Measurements from ENCODE around the gene ACSF3.
"Not testable (repeated sequence)": the region's sequence is repeated elsewhere in the genome, so short reads cannot be mapped to it uniquely, and the experiment has no call there.

The ACSF3 gene

GRCh38 chr16:89056592-89056991 is 37.1 kb upstream of the ACSF3 start:
- DNase-seq, result no peak

GRCh38 chr16:89057738-89058137 is 35.9 kb upstream of the ACSF3 start:
- DNase-seq, result no peak

DNA sequence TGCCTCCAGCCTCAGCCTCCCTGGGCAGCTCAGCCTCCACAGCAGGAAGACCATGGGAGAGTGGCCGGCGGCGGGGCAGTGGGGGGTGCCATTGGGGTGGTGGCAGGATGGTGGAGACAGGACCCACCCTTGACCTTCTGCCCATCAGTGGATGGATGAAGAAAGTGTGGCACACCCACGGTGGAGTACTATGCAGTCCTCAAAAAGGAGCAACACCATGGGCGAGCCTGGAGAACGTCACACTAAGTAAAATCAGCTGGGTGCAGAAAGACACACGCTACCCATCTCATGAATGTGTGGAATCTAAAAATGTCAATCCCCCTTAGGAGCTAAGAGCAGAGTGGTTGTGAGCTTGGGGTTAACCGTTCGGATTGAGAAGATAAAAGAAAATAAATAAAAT is 34.8 kb upstream of the ACSF3 start:
- DNase-seq, result no peak

DNA sequence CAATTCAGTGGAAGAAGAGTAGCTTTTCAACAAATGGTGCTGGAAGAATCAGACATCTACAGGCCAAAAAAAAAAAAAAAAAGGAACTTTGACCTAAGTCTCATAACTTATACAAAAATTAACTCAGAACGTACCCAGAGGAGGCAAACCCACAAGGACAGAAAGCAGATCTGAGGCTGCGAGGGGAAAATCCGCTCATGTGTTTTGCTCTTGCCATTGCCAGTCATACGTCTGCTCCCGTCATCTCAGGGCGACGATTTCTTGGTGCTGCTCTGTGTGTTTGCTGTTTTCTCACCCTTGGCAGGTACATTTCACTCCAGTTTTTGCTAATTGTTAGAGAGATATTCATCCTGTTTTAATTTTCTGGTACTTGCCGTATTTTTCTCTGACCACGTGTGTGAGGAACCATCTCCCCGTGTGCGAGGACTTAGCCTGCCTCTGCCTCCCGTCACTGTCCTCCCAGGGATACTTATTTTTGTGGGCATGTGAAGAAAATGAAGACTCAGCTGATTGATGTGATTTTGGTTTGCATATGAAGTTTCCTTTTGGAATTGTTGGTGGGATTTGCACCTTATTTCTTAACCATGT is 33.4 kb upstream of the ACSF3 start:
- no peak for DNase-seq

DNA sequence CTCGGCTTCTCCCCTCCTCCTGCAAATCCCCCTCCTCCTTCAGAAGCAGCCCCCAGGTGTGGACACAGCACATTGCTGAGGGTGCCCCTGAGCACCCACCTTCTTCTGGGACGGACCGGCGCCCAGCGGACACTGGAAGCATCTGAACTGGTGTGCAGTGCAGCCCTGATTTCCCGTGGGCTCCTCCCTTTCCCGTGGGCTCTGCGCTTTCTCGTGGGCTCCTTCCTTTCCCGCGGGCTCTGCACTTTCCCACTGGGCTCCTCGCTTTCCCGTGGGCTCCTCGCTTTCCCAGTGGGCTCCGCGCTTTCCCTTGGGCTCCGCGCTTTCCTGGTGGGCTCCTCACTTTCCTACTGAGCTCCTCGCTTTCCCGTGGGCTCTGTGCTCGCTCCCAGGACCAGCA is 32.6 kb upstream of the ACSF3 start:
- DNase-seq, result no peak

- no peak for DNase-seq
These were observed 31.9 kb upstream of the ACSF3 start for GRCh38 chr16:89061590-89062380.

GRCh38 chr16:89062389-89063345 is 31.0 kb upstream of the ACSF3 start:
- DNase-seq, result no peak

- no peak for DNase-seq
These were observed 29.8 kb upstream of the ACSF3 start for GRCh38 chr16:89063768-89064320.

DNA sequence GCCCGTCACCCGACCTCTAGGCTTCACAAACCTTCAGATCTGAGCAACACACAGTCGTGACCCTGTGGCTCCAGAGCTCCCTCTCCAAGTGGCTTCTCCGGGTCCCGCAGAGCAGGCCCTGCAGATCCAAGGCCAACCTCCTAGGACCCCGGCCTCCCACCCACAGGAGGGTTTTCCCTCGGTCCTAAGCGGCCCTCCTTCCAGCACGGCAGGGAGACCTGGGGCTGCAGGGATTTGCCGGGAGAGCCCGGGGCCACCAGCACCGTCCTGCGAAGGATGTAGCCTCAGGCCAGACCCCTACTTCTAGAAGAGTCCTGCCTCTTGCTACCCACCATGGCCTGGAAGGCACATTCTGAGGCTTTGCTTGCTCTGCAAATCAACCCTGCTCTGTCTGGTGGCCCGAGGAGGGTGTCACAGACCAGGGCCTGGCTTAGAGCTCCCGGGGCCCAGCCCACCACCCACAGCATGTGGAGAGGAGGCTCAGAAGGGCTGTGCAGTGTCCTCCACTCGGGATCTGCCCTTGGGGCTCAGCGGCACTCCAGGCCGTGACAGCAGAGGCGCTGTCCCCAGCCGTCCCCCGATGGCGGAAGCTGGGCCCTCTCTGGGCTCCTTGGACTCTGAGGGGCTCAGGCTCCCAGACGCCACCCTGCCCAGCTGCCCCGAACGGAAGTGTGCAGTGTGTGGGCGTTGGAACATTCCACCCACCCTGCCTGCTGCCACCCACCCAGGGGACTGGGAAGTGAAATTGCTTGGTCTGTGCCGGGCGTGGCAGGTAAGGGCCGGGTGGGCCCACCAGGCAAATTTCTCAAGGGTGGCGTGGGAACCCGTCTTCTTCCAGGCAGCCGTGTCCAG is 28.8 kb upstream of the ACSF3 start:
- no peak for DNase-seq

DNA sequence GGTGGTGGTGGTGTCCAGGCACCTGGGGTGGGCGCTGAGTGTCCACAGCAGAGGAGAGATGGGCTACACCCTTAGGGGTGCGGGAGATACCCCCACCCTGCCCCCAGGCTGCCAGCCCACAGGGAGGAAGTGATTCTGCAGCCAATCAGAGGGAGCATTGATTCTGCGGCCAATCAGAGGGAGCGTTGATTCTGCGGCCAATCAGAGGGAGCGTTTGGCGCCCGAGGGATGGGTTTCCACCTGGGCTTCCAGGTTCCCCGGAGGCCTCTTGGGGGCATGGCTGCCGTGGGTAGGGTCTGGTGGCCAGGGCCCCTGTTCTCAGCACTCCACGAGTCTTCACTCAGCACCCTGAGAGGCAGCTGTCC is 28.2 kb upstream of the ACSF3 start:
- no peak for DNase-seq

DNA sequence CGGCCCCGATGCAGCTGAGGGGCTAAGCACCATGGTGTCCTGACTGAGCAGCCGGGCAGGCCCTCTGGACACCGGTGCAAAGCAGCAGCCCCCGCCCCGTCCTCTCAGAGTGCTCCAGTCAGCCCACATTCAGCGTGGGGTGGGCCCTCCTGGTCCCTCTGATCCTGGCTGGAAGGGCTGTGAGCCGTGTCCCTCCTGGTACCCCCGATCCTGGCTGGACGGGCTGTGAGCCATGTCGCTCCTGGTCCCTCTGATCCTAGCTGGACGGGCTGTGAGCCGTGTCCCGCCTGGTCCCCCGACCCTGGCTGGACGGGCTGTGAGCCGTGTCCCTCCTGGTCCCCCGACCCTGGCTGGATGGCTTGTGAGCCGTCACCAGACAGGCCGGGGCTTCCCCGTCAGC is 26.9 kb upstream of the ACSF3 start:
- no peak for DNase-seq

DNA sequence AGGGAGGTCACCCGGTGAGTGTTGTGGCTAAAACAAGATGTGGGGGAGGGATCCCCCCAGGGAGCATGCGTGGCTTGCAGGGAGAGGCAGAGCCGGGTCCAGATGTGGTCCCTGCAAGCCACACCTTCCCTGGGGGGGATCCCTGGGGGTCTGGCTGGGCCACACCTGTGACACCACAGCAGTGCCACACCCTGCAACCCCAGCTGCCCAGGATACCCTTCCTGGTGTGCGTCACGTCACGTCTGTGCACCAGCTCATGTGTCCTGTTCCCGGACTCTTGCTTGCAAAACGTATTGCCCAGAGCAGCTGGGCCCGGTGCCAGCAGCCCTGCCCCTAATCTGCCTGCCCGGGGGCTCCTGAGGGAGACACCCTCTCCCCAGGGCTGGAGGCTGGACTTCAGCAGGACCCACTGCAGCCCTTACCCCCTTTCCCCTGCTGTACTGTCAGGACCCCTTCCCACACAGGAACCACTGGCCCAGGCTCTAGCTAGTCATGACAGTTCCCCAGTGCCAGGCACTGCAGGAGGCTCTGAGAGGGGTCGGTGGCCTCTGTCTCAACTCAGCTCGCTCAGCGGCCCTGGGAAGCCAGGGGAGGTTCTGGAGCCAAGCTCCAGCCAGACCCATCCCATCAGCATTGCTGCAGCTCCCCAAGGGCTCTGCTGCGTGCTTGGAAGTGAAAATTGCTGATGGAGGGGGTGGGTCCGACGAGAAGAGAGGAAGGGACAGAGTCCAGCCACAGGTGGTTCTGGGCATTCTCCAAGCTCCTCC is 25.8 kb upstream of the ACSF3 start:
- DNase-seq, result no peak

DNA sequence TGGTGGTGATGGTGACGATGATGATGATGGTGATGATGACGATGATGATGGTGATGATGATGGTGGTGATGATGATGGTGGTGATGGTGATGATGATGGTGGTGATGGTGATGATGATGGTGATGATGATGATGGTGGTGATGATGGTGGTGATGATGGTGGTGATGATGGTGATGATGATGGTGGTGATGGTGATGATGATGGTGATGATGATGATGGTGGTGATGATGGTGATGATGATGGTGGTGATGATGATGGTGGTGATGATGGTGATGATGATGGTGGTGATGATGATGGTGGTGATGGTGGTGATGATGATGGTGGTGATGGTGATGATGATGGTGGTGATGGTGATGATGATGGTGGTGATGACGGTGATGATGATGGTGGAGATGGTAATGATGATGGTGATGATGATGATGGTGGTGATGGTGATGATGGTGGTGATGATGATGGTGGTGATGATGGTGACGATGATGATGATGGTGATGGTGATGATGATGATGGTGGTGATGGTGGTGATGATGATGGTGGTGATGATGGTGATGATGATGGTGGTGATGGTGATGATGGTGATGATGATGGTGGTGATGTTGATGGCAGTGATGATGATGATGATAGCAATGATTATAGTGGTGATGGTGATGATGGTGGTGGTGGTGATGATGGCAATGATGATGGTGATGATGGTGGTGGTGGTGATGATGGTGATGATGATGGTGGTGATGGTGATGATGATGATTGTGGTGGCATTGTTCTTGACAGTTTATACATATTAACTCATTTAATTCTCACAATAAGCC is 24.6 kb upstream of the ACSF3 start:
- DNase-seq, result not testable (repeated sequence)

DNA sequence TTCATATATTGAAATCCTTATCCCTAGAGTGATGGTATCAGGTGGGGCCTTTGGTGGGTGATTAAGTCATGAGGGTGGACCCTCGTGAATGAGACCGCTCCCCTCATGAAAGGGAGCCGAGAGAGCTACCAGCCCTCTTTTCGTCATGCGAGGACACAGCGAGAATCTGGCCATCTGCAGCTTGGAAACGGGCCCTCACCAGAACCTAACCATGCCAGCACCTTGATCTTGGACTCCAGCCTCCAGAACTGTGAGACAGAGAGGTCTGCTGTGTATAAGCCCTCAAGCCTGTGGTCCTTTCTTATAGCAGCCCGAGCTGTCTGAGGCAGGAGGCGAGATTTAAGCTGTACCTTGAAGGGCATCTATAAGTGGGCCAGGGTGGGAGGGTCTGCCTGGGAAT is 23.7 kb upstream of the ACSF3 start:
- no peak for DNase-seq

DNA sequence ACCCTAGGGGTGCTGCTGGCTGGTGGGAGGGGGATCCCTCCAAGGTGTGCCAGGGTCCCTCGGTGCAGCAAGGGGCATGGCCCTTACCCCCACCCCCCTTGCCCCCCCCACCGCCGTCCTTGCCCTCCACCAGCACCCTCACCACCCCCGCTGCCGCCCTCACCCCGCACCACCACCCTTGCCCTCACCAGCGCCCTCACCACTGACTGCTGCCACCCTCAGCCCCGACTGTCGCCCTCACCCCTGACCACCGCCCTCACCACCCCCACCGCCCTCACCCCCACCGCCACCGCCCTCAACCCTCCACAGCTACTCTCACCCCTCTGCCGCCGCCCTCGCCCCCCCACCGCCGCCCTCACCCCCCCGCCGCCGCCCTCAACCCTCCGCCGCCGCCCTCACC is 23.1 kb upstream of the ACSF3 start:
- DNase-seq, result no peak

DNA sequence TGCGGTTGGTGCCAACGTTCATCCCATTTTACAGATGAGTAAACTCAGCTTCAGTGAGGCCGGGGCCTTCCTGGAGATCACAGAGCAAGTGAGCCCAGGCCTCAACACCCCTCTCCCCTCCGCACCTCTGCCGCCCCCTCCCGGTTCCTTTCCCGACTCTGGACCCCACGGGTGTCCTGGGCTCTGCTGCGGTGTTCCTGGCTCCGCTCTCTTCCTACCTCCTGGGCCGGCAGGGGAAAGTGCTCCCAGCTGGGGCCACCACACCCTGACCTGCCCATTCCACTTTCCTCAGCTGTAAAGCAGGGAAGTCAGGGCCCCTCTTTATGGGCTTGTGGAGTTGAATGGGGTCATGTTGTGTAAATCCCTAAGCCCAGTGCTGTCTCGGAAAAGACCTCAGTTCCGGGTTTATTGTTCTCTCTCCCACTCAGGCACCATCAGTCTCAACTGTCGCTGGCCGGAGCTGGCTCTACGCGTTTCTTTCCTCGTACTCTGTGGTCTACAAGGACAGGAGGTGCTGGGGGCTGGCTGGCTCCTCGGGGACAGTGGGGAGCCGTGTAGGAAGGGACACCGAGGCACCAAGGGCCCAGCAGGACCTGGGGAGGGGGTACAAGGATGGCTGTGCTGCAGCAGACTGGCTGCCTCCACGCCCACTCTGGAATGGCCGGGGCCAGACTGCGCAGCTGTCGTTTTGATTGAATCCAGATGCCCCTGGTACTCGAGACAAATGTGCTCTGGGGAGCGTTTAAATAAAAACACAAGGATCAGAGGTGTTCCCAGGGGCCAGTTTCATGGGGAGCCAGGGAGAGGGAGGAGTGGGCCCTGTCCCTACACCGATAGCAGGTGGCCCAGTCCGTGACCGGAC is 21.7 kb upstream of the ACSF3 start:
- no peak for DNase-seq

- DNase-seq, result no peak
These were observed 21.0 kb upstream of the ACSF3 start for GRCh38 chr16:89072548-89073130.

DNA sequence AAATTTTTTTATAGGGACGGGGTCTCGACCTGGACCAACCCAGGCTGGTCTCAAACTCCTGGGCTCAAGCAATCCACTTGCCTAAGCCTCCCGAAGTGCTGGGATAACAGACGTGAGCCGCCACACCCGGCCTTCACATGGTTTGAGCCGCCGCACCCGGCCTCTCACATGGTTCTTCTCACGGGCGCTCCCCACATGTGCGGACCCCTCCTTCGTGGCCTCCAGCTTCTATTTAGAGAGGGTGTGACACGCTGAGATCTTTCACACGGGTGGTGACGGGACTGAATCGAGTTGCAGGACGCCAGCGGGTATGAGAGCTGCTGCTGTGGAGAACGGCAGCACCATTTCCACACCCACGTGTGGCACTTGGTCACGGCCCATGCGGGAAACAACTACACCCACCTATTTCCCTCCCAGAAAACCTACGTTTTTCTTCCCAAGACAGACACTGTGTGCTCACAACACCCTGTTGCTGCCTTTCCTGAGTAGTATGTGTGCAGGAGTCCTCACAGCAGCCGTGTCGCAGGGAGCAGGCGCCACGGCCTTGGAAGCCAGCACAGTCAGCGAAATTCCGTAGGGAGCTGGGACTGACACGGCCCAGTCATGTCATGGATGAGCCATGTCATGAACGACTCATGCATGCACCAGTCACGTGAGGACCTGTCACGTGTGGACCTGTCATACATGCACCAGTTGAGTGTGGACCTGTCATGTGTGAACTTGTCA is 20.1 kb upstream of the ACSF3 start:
- DNase-seq, result no peak

Measured in stimulated activated CD4-positive, alpha-beta T cell treated with anti-CD3 and anti-CD28 coated beads, Interleukin-4, amount 100 ng/mL, for 24 hours (primary cell).